ENCODE measurements around the gene SALL4. TPM values are rescaled to one million over a fixed set of nuclear protein-coding genes. Genes with fewer than 3 reads are reported as not detected.
"Not testable (repeated sequence)": the region's sequence is repeated elsewhere in the genome, so short reads cannot be mapped to it uniquely, and the experiment has no call there.

SALL4 gene
- total and polyA plus RNA-seq, 4 donors, result 0.54 to 2.3 (median 1.4) TPM

DNA sequence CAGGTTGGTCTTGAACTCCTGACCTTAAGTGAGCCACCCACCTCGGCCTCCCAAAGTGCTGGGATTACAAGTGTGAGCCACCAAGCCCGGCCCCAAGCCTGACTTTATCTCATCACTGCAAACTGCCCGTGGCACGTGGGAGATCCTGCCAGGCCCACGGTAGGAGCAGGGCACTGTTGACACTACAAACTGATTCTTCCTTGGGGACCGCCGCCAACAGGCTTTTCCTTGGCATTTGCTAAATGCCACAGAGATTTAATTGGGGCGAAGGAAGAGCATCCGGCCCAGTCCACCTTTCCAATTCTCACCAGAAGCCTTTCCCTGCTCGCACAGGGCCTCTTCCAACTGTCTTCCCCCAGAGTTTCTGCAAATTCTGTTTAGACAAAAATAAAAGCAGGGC, 45.1 kb downstream of the SALL4 start:
- H3K27me3 ChIP-seq (ENCODE audit: control insufficient read depth, insufficient read depth, low read length), result no peaks in the 10 kb centered on the region
- no peak overlapping the region for H3K27ac ChIP-seq (ENCODE audit: low read depth, low read length)
- DNase-seq (ENCODE audit: low read depth in 4 of 6, low spot score in 6 of 6), result no peak
- no peaks in the 10 kb centered on the region for H3K9me3 ChIP-seq (ENCODE audit: control insufficient read depth, insufficient read depth, low read length)
- H3K4me1 ChIP-seq (ENCODE audit: control insufficient read depth, insufficient read depth, low read length), result peaks cover 19% of the 10 kb centered on the region
- no peak overlapping the region for H3K4me3 ChIP-seq (ENCODE audit: low read depth, low read length)
- 67% methylated on average over 10 of the region's 10 CpGs for WGBS (ENCODE audit: insufficient coverage)
- peaks cover 10% of the 10 kb centered on the region for H3K36me3 ChIP-seq (ENCODE audit: control insufficient read depth, insufficient read depth, low read length)

DNA sequence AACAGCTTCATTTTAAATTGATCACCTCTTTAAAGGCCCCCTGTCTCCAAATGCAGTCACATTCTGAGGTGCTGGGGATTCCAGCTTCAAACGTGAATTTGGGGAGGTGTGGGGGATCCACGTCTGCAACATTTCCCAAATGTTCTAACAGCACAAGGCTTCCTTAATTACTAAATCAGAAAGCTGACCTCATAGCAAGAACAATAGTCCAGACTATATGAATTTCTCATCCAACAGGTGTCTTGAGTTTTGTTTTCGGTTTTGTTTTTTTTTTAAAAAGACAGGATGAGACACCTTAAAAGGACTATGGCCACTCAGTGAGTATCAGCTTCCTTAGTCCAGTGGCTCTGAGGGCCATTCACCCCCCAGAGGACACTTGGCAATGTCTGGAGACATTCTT, 45.7 kb downstream of the SALL4 start:
- no peaks in the 10 kb centered on the region for H3K27me3 ChIP-seq (ENCODE audit: control insufficient read depth, insufficient read depth, low read length)
- H3K36me3 ChIP-seq (ENCODE audit: control insufficient read depth, insufficient read depth, low read length), result peaks cover 9% of the 10 kb centered on the region
- WGBS (ENCODE audit: insufficient coverage), result no CpG with 5 or more reads among the region's 3 CpGs
- H3K4me1 ChIP-seq (ENCODE audit: control insufficient read depth, insufficient read depth, low read length), result peaks cover 19% of the 10 kb centered on the region
- H3K27ac ChIP-seq (ENCODE audit: low read depth, low read length), result no peak overlapping the region
- H3K4me3 ChIP-seq (ENCODE audit: low read depth, low read length), result no peak overlapping the region
- H3K9me3 ChIP-seq (ENCODE audit: control insufficient read depth, insufficient read depth, low read length), result no peaks in the 10 kb centered on the region
- DNase-seq (ENCODE audit: low read depth in 4 of 6, low spot score in 6 of 6), result no peak

DNA sequence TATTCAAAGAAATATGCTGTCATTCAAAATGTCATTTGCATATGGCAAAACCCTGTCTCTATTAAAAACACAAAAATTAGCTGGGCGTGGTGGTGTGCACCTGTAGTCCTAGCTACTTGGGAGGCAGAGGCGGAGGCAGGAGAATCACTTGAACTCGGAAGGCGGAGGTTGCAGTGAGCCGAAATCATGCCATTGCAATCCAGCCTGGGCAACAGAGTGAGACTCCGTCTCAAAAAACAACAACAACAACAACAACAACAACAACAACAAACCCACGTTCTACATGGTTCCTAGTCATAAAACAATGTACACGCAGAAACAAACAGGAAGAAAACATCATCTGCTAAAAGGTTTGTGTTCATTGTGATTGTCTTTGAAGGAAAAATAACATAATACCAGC, 49.1 kb downstream of the SALL4 start:
- H3K4me3 ChIP-seq (ENCODE audit: low read depth, low read length); H3K9me3 ChIP-seq (ENCODE audit: control insufficient read depth, insufficient read depth, low read length); H3K27ac ChIP-seq (ENCODE audit: low read depth, low read length); H3K36me3 ChIP-seq (ENCODE audit: control insufficient read depth, insufficient read depth, low read length); DNase-seq (ENCODE audit: low read depth in 4 of 6, low spot score in 6 of 6); H3K27me3 ChIP-seq (ENCODE audit: control insufficient read depth, insufficient read depth, low read length): not testable (repeated sequence)
- no CpG with 5 or more reads among the region's 8 CpGs for WGBS (ENCODE audit: insufficient coverage)
- peaks cover 21% of the 10 kb centered on the region for H3K4me1 ChIP-seq (ENCODE audit: control insufficient read depth, insufficient read depth, low read length)

DNA sequence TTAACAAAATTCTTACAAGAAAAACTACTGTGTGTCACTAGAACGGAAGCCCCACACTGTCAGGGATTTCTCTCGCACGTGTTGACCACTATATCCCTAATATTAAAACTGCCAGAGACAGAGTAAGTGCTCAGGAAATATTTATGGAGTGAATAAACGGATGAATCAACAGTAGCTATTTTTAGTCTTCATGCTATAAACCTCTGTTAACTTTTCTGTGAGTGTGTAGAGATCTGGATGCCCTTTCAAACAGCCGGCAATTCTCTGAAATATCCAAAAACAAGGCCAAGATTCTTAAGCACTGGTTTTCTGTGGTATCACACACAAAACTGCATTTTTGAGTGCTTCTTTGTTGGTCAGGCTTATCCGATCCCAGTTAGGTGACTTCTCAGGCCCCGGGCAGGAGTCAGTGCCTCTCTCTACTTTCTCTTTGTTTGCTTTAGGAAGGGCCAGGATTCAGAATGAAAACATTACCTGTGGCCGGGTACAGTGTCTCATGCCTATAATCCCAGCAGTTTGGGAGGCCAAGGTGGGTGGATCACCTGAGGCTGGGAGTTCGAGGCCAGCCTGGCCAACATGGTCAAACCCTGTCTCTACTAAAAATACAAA, 49.9 kb downstream of the SALL4 start:
- peaks cover 18% of the 10 kb centered on the region for H3K4me1 ChIP-seq (ENCODE audit: control insufficient read depth, insufficient read depth, low read length)
- H3K9me3 ChIP-seq (ENCODE audit: control insufficient read depth, insufficient read depth, low read length), result no peaks in the 10 kb centered on the region
- no peak for DNase-seq (ENCODE audit: low read depth in 4 of 6, low spot score in 6 of 6)
- peak overlapping the region; percentile 47 for H3K27ac ChIP-seq (ENCODE audit: low read depth, low read length)
- H3K27me3 ChIP-seq (ENCODE audit: control insufficient read depth, insufficient read depth, low read length), result no peaks in the 10 kb centered on the region
- H3K36me3 ChIP-seq (ENCODE audit: control insufficient read depth, insufficient read depth, low read length), result peaks cover 3% of the 10 kb centered on the region
- H3K4me3 ChIP-seq (ENCODE audit: low read depth, low read length), result no peak overlapping the region
- WGBS (ENCODE audit: insufficient coverage), result 89% methylated on average over 2 of the region's 9 CpGs

DNA sequence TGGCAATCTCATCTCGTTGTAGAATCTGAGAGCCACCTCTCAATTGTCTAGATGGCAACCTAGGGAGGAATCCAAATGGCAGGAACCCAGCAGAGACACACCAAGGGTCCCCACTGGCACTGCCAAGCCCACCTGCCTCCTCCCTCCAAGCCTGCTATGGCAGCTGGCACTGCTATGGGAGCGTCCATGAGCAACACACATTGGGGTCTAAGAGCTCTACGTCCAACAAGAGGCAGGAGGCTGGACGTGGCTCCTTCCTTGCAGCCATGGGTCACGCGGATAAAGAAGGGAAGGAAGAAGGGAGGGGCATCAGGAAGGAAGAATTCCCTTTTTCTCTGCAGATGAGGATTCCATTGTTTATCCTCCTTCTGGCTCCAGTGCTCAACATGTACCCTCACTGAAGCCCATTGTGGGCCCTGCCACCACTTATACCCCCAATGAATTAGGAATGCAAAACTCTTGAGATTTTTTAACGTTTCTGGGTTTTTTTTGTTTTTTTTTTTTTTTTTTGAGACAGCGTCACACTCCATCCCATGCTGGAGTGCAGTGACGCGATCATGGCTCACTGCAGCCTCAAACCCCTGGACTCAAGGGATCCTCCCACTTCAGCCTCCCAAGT, 51.4 kb downstream of the SALL4 start:
- DNase-seq (ENCODE audit: low read depth in 4 of 6, low spot score in 6 of 6), result no peak
- 84% methylated on average over 3 of the region's 10 CpGs for WGBS (ENCODE audit: insufficient coverage)
- no peak overlapping the region for H3K27ac ChIP-seq (ENCODE audit: low read depth, low read length)
- no peaks in the 10 kb centered on the region for H3K27me3 ChIP-seq (ENCODE audit: control insufficient read depth, insufficient read depth, low read length)
- H3K4me1 ChIP-seq (ENCODE audit: control insufficient read depth, insufficient read depth, low read length), result peaks cover 12% of the 10 kb centered on the region
- H3K4me3 ChIP-seq (ENCODE audit: low read depth, low read length), result no peak overlapping the region
- peaks cover 3% of the 10 kb centered on the region for H3K36me3 ChIP-seq (ENCODE audit: control insufficient read depth, insufficient read depth, low read length)
- H3K9me3 ChIP-seq (ENCODE audit: control insufficient read depth, insufficient read depth, low read length), result no peaks in the 10 kb centered on the region

DNA sequence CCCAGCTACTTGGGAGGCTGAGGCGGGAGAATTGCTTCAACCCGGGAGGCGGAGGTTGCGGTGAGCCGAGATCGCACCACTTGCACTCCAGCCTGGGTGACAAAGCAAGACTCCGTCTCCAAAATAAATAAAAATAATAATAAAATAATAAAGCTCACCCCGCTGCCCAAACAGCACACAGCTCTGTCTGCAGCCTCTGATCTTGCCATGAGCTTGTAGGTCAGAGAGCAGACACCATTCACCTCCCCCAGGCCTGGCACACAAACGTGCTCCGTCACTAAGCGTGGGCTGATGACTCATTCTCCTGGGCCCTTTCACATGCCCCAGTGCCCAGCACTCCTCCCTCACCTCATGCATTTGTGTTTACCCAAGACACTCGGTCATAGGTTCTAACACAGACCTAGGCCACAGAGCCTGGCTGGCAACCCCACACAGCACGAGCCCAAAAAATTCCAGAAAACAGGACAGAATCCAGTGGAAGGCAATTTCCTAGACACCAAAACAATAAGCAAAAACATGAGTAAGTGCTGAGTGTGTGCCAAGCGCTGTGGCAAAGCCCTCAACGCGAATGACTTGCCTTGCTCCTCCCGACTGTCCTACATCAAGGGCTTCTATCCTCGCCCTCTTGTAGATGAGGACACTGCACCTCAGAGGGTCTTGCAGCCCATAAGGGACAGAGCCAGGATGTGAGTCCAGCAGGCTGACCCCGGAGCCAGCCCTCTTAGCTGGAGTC, 52.1 kb downstream of the SALL4 start:
- no peak overlapping the region for H3K27ac ChIP-seq (ENCODE audit: low read depth, low read length)
- H3K27me3 ChIP-seq (ENCODE audit: control insufficient read depth, insufficient read depth, low read length), result no peaks in the 10 kb centered on the region
- H3K4me3 ChIP-seq (ENCODE audit: low read depth, low read length), result no peak overlapping the region
- H3K4me1 ChIP-seq (ENCODE audit: control insufficient read depth, insufficient read depth, low read length), result peaks cover 12% of the 10 kb centered on the region
- H3K9me3 ChIP-seq (ENCODE audit: control insufficient read depth, insufficient read depth, low read length), result no peaks in the 10 kb centered on the region
- peaks cover 3% of the 10 kb centered on the region for H3K36me3 ChIP-seq (ENCODE audit: control insufficient read depth, insufficient read depth, low read length)
- WGBS (ENCODE audit: insufficient coverage), result 66% methylated on average over 12 of the region's 19 CpGs
- DNase-seq (ENCODE audit: low read depth in 4 of 6, low spot score in 6 of 6), result no peak

DNA sequence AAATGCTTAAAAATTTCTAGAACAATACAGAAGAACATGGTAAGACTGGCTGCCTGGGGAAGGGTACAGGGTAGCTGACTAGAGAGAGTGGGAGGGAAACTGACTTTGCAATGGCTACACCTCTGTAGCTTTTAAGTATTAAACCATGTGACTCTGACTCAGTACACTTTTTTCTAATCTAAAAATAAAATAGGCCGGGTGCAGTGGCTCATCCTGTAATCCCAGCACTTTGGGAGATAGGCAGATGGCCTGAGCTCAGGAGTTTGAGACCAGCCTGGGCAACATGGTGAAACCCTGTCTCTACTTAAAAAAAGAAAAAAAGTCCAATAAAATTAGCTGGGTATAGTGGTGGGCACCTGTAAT, 52.7 kb downstream of the SALL4 start:
- DNase-seq (ENCODE audit: low read depth in 4 of 6, low spot score in 6 of 6), result no peak
- H3K27ac ChIP-seq (ENCODE audit: low read depth, low read length), result no peak overlapping the region
- peaks cover 12% of the 10 kb centered on the region for H3K4me1 ChIP-seq (ENCODE audit: control insufficient read depth, insufficient read depth, low read length)
- no peaks in the 10 kb centered on the region for H3K9me3 ChIP-seq (ENCODE audit: control insufficient read depth, insufficient read depth, low read length)
- peaks cover 3% of the 10 kb centered on the region for H3K36me3 ChIP-seq (ENCODE audit: control insufficient read depth, insufficient read depth, low read length)
- H3K27me3 ChIP-seq (ENCODE audit: control insufficient read depth, insufficient read depth, low read length), result no peaks in the 10 kb centered on the region
- no CpG with 5 or more reads among the region's 1 CpG for WGBS (ENCODE audit: insufficient coverage)
- H3K4me3 ChIP-seq (ENCODE audit: low read depth, low read length), result no peak overlapping the region

DNA sequence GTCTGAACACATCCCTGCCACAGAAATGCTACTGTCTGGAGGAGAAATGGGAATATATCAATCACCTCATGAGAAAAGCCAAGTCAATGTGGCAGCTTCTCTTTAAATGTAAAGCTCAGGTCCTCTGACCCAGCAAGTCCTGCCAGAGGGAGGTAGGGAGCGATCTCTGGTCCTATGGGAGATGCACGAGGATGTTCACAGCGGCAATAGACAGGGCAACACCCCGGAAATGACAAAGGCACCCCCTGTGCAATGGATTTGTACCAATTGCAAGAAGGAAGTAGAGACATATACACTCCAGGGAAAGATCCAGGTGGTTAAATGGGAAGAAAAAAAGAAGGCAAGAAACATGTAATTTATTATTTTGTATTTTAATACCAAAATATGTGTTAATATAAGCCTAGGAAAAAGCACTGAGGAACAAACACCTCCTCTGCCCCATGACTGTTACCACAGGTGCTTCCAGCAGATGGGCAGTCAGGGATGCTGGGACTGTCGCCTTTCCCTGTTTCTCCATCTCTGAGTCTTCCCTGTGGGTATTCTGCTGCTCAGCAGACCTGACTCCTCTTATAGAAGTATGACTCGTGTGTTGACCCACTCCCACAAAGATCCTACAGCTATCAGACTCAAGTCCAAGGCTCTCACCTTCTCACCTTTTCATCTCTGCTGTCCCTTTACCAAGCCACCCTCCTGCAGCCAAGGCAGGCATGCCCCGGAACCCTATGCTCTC, 55.0 kb downstream of the SALL4 start:
- Histone ChIP-seq H3K9me3 (ENCODE audit: control insufficient read depth, insufficient read depth, low read length) (no peaks in the 10 kb centered on the region), H3K4me1 (ENCODE audit: control insufficient read depth, insufficient read depth, low read length) (peaks cover 20% of the 10 kb centered on the region), H3K4me3 (ENCODE audit: low read depth, low read length) (no peak overlapping the region), H3K36me3 (ENCODE audit: control insufficient read depth, insufficient read depth, low read length) (no peaks in the 10 kb centered on the region), H3K27me3 (ENCODE audit: control insufficient read depth, insufficient read depth, low read length) (no peaks in the 10 kb centered on the region), H3K27ac (ENCODE audit: low read depth, low read length) (no peak overlapping the region)
- 88% methylated on average over 3 of the region's 7 CpGs for WGBS (ENCODE audit: insufficient coverage)
- no peak for DNase-seq (ENCODE audit: low read depth in 4 of 6, low spot score in 6 of 6)

DNA sequence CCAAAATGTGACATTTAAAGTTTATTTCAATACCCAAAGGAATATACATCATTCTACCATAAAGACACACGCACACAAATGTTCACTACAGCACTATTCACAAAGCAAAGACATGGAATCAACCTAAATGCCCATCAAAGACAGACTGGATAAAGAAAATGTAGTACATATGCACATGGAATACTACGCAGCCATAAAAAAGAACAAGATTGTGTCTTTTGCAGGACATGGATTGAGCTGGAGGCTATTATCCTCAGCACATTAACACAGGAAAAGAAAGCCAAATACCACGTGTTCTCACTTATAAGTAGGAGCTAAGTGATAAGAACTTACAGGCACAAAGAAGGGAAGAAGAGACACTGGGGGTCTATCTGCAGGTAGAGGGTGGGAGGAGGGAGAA, 56.5 kb downstream of the SALL4 start:
- 100% methylated on average over 1 of the region's 3 CpGs for WGBS (ENCODE audit: insufficient coverage)
- Histone ChIP-seq H3K36me3 (ENCODE audit: control insufficient read depth, insufficient read depth, low read length) (no peaks in the 10 kb centered on the region), H3K4me3 (ENCODE audit: low read depth, low read length) (no peak overlapping the region), H3K9me3 (ENCODE audit: control insufficient read depth, insufficient read depth, low read length) (no peaks in the 10 kb centered on the region), H3K27ac (ENCODE audit: low read depth, low read length) (no peak overlapping the region), H3K4me1 (ENCODE audit: control insufficient read depth, insufficient read depth, low read length) (peaks cover 26% of the 10 kb centered on the region), H3K27me3 (ENCODE audit: control insufficient read depth, insufficient read depth, low read length) (no peaks in the 10 kb centered on the region)
- DNase-seq (ENCODE audit: low read depth in 4 of 6, low spot score in 6 of 6), result no peak

Measured in spinal cord (tissue), 10 donors.